ENCODE results near the gene FCRL4.

Gene FCRL4

DNA sequence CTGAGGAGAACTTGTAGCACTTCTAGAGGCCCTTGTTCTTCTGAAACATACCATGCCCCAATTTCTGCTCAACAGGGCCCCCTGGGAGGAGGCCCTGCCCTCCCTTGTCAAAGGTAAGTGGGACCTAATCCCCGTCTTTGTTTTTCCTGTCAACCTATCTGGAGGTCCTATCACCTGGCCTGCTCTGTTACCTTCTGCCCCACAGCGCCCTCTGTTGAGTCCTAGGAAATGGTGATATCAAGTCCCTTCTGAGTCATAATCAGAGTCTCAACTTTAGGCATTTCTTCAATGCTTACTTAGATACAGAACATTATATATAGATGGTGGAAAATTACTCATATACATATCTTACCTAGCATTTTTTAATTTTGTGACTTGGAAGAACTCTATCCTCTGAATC lies 28.2 kb upstream of the FCRL4 start:
- H3K27me3 ChIP-seq, result peaks cover 92% of the 10 kb centered on the region
- no peaks in the 10 kb centered on the region for H3K36me3 ChIP-seq
- no peak overlapping the region for H3K4me3 ChIP-seq (ENCODE audit: low read depth in 1 of 2, low read length in 1 of 2)
- H3K9me3 ChIP-seq, result no peaks in the 10 kb centered on the region
- TF ChIP-seq, protein P1, sequence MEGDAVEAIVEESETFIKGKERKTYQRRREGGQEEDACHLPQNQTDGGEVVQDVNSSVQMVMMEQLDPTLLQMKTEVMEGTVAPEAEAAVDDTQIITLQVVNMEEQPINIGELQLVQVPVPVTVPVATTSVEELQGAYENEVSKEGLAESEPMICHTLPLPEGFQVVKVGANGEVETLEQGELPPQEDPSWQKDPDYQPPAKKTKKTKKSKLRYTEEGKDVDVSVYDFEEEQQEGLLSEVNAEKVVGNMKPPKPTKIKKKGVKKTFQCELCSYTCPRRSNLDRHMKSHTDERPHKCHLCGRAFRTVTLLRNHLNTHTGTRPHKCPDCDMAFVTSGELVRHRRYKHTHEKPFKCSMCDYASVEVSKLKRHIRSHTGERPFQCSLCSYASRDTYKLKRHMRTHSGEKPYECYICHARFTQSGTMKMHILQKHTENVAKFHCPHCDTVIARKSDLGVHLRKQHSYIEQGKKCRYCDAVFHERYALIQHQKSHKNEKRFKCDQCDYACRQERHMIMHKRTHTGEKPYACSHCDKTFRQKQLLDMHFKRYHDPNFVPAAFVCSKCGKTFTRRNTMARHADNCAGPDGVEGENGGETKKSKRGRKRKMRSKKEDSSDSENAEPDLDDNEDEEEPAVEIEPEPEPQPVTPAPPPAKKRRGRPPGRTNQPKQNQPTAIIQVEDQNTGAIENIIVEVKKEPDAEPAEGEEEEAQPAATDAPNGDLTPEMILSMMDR (IDR thresholded peaks at IDR 0.05), result no peak
- no peaks in the 10 kb centered on the region for H3K4me1 ChIP-seq (ENCODE audit: control insufficient read depth in 1 of 2, insufficient read depth in 1 of 2, low read depth in 1 of 2, low read length in 1 of 2)
- no peak overlapping the region for H3K27ac ChIP-seq

DNA sequence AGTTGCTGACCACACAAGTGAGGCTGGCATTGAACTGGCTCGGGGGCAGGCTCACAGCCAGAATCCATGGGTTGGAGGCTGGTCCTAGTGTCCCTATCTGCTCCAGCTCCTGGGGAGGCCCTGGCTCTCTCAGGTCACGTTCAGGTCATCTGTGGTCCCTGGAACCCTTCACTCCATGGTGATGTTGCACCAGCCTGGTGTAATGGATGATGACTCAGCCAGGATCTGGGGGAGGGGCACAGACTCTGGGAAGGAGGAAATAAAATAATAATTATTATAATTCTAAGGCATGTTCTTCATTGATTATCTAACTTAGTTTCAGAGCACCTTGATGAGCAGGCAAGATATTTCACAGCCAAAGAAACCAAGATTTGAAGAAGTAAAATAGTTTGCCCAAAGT lies 26.6 kb upstream of the FCRL4 start:
- Histone ChIP-seq H3K27ac (no peak overlapping the region), H3K36me3 (no peaks in the 10 kb centered on the region), H3K27me3 (peaks cover 90% of the 10 kb centered on the region), H3K4me1 (ENCODE audit: control insufficient read depth in 1 of 2, insufficient read depth in 1 of 2, low read depth in 1 of 2, low read length in 1 of 2) (no peaks in the 10 kb centered on the region), H3K9me3 (no peaks in the 10 kb centered on the region), H3K4me3 (ENCODE audit: low read depth in 1 of 2, low read length in 1 of 2) (no peak overlapping the region)
- TF ChIP-seq, protein P1 (IDR thresholded peaks at IDR 0.05), result no peak

DNA sequence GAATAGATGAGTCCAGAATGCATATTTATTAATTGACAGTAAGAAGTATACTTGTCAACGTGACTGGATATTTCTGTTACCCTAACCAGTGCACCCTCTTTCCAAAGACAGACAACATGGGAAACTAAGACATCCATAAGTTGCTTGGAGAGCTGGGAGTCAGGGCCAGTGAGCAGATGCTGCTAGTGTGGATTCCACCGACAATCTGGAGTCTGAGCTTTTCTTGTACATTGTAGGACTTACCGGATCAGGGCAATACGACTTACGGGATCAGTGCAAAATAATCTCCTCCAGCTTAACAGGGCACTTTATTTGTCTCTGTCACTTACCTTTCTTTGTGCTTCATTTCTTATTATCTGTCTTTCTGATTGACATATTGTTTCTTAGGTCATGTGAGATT lies 24.6 kb upstream of the FCRL4 start:
- H3K27ac ChIP-seq, result no peak overlapping the region
- no peaks in the 10 kb centered on the region for H3K9me3 ChIP-seq
- H3K4me3 ChIP-seq (ENCODE audit: low read depth in 1 of 2, low read length in 1 of 2), result no peak overlapping the region
- peaks cover 87% of the 10 kb centered on the region for H3K27me3 ChIP-seq
- H3K4me1 ChIP-seq (ENCODE audit: control insufficient read depth in 1 of 2, insufficient read depth in 1 of 2, low read depth in 1 of 2, low read length in 1 of 2), result no peaks in the 10 kb centered on the region
- TF ChIP-seq, protein P1 (IDR thresholded peaks at IDR 0.05), result no peak
- H3K36me3 ChIP-seq, result no peaks in the 10 kb centered on the region

DNA sequence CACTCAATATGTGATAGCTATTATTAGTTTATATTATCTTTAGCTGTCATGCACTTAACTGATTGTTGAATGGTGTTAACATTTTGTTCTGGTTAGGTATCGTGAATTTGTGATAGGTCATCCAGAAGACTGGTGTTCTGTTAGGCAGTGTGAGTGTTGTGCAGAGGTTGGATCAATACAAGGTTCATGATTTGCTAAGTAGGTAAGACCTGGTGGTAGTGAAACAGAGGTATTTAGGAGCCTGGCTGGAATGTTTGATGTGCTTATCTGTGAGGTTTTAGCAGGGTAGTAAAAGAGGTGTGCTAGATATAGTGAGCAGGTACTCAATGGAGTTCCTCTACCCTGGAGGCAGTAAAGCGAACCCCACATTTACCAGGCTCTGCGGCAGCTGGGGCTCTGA lies 20.3 kb upstream of the FCRL4 start:
- no peaks in the 10 kb centered on the region for H3K36me3 ChIP-seq
- H3K9me3 ChIP-seq, result no peaks in the 10 kb centered on the region
- H3K4me1 ChIP-seq (ENCODE audit: control insufficient read depth in 1 of 2, insufficient read depth in 1 of 2, low read depth in 1 of 2, low read length in 1 of 2), result no peaks in the 10 kb centered on the region
- TF ChIP-seq, protein P1 (IDR thresholded peaks at IDR 0.05), result no peak
- H3K27ac ChIP-seq, result no peak overlapping the region
- H3K4me3 ChIP-seq (ENCODE audit: low read depth in 1 of 2, low read length in 1 of 2), result no peak overlapping the region
- peaks cover 73% of the 10 kb centered on the region for H3K27me3 ChIP-seq

DNA sequence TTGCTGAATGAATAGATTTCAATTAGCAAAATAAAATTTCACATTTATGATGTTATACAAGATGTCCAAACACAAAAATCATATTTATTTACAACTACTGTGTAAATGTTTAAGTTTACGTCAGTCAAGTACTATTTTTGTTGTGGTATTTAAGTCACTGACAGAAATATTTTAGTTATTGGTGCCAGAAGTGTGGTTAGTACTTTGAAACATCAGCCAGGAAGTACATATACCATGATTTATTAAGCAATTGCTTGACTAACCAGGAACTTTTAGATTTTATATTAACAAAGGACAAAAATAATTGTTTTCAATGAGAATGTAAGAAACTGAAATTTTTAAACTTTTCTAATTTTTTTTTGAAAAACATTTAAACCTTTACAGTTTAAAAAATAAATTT lies 2.4 kb upstream of the FCRL4 start:
- no peaks in the 10 kb centered on the region for H3K4me1 ChIP-seq (ENCODE audit: control insufficient read depth in 1 of 2, insufficient read depth in 1 of 2, low read depth in 1 of 2, low read length in 1 of 2)
- TF ChIP-seq, protein P1 (IDR thresholded peaks at IDR 0.05), result no peak
- peaks cover 86% of the 10 kb centered on the region for H3K27me3 ChIP-seq
- no peaks in the 10 kb centered on the region for H3K9me3 ChIP-seq
- H3K4me3 ChIP-seq (ENCODE audit: low read depth in 1 of 2, low read length in 1 of 2), result no peak overlapping the region
- H3K27ac ChIP-seq, result no peak overlapping the region
- H3K36me3 ChIP-seq, result no peaks in the 10 kb centered on the region

DNA sequence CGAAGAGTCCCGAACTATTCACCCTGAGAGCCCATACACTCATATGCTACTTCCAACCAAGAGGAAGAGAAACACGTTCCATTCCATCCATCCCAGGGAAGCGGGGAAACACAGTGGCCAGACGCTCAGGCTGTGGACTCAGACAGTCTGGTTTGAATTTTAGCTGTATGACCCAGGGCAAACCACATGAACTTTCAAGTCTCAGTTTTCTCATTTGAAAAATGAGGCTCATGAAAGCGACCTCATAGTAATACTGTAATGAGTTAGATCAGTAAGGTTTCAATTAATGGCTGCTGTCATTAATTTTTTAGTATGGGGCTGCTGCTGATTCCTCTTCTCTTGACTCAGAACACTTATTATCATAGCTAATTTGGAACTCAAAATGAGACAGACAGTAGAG lies 1.5 kb downstream of the FCRL4 start:
- Histone ChIP-seq H3K4me3 (ENCODE audit: low read depth in 1 of 2, low read length in 1 of 2) (no peak overlapping the region), H3K9me3 (no peaks in the 10 kb centered on the region), H3K4me1 (ENCODE audit: control insufficient read depth in 1 of 2, insufficient read depth in 1 of 2, low read depth in 1 of 2, low read length in 1 of 2) (no peaks in the 10 kb centered on the region), H3K36me3 (no peaks in the 10 kb centered on the region), H3K27ac (no peak overlapping the region), H3K27me3 (peaks cover 71% of the 10 kb centered on the region)
- TF ChIP-seq, protein P1 (IDR thresholded peaks at IDR 0.05), result no peak

Data from neutrophil (primary cell).